Fibroblast of lung (primary cell): ENCODE data around the gene CBY2. TPM values are rescaled to one million over a fixed set of nuclear protein-coding genes. Genes with fewer than 3 reads are reported as not detected.

Experiments
- DNase-seq, 2 donors: peaks; one replicate each; pipeline versions ENCODE4 v3.0.0 to v3.0.0-alpha.2; 2010; ENCODE audit warnings: low read depth in 2 of 2
- H2AFZ ChIP-seq: 2 replicates; pipeline ENCODE4 v1.5.1; 2012; ENCODE audit warnings: low read length, control low read depth, inconsistent platforms
- H3K27ac ChIP-seq: 2 replicates; pipeline ENCODE4 v1.5.1; 2011; ENCODE audit warnings: low read length, control low read depth; ENCODE audit not compliant: insufficient read depth
- H3K27me3 ChIP-seq: 2 replicates; pipeline ENCODE4 v1.5.1; 2011; ENCODE audit warnings: mild to moderate bottlenecking, low read length; ENCODE audit not compliant: control insufficient read depth, insufficient read depth
- H3K36me3 ChIP-seq: 2 replicates; pipeline ENCODE4 v1.5.1; 2011; ENCODE audit warnings: low read length; ENCODE audit not compliant: control insufficient read depth, insufficient read depth
- H3K4me1 ChIP-seq: 2 replicates; pipeline ENCODE4 v1.5.1; 2011; ENCODE audit warnings: low read length; ENCODE audit not compliant: control insufficient read depth, insufficient read depth; ENCODE audit errors: extremely low read depth
- H3K4me2 ChIP-seq: 2 replicates; pipeline ENCODE4 v1.5.1; 2011; ENCODE audit warnings: low read length, control low read depth; ENCODE audit not compliant: insufficient read depth; ENCODE audit errors: extremely low read depth
- H3K4me3 ChIP-seq, 4 experiments: fragments of 200-600 bp in 1 of 4; sonication (generic) in 1 of 4; replicated peaks in 1 of 4; 2 replicates each; pipeline ENCODE4 v1.5.1; 2011 to 2016; ENCODE audit warnings: low read length in 4 of 4, low read depth in 3 of 4, mild to moderate bottlenecking in 3 of 4, control low read depth in 2 of 4, inconsistent platforms in 1 of 4, mixed read lengths in 1 of 4; ENCODE audit not compliant: insufficient read depth in 1 of 4; ENCODE audit errors: control extremely low read depth in 1 of 4
- H3K79me2 ChIP-seq: 2 replicates; pipeline ENCODE4 v1.5.1; 2012; ENCODE audit warnings: mild to moderate bottlenecking, low read length, inconsistent platforms; ENCODE audit not compliant: control insufficient read depth, insufficient read depth
- H3K9ac ChIP-seq: 2 replicates; pipeline ENCODE4 v1.5.1; 2011; ENCODE audit warnings: mild to moderate bottlenecking, low read length, control low read depth; ENCODE audit not compliant: insufficient read depth
- H3K9me3 ChIP-seq: 2 replicates; pipeline ENCODE4 v1.5.1; 2012; ENCODE audit warnings: low read depth, low read length; ENCODE audit not compliant: control insufficient read depth, insufficient read depth
- H4K20me1 ChIP-seq: 2 replicates; pipeline ENCODE4 v1.5.1; 2011; ENCODE audit warnings: low read length; ENCODE audit not compliant: control insufficient read depth, insufficient read depth; ENCODE audit errors: extremely low read depth
- CTCF ChIP-seq, 2 donors: IDR thresholded peaks in 1 of 2; conservative IDR thresholded peaks in 1 of 2; 1 replicate in 1 of 2; 2 replicates in 1 of 2; pipeline ENCODE4 v1.5.1; 2011 to 2012; ENCODE audit warnings: low read length in 2 of 2, control low read depth in 1 of 2, inconsistent platforms in 1 of 2, low read depth in 1 of 2, mild to moderate bottlenecking in 1 of 2
- EZH2 ChIP-seq: IDR thresholded peaks from 2 replicates; pipeline ENCODE4 v1.5.1; 2012; ENCODE audit warnings: low read length, control low read depth, mild to moderate bottlenecking; ENCODE audit errors: missing control alignments
- polyA plus RNA-seq, 2 donors: library from polyadenylated mRNA; depleted of rRNA in 1 of 2; stranded (reverse) in 1 of 2; unstranded in 1 of 2; fragments of >200 nt; gene quantifications; 2 replicates each; pipeline ENCODE4 v1.2.1, GENCODE V29; 2011 to 2012; ENCODE audit warnings: missing spikeins in 1 of 2
- total RNA-seq: library from RNA; depleted of rRNA; stranded (reverse); fragments of >200 nt; gene quantifications from 2 replicates; pipeline ENCODE4 v1.2.1, GENCODE V29; 2014

CBY2 gene
- total and polyA plus RNA-seq, 2 donors (not counting 1 experiment from before 2014, with no cell fraction given) = not detected

- H3K4me1 ChIP-seq = no peaks in the 10 kb centered on the region
- H3K9me3 ChIP-seq = no peaks in the 10 kb centered on the region
- no peaks in the 10 kb centered on the region for H4K20me1 ChIP-seq
- H3K9ac ChIP-seq = no peak overlapping the region
- no peak for DNase-seq
- no peaks in the 10 kb centered on the region for H3K79me2 ChIP-seq
- no peak overlapping the region for H3K4me3 ChIP-seq
- no peaks in the 10 kb centered on the region for H3K36me3 ChIP-seq
- TF ChIP-seq CTCF (conservative IDR thresholded peaks at IDR 0.05 in 1 of 2, IDR thresholded peaks at IDR 0.05 in 1 of 2; ENCODE audit: low read depth in 1 of 2, low read length in 2 of 2) = no peak
- TF ChIP-seq EZH2 = no peak
- H2AFZ ChIP-seq = no peak overlapping the region
- no peak overlapping the region for H3K27ac ChIP-seq
- peaks cover 6% of the 10 kb centered on the region for H3K27me3 ChIP-seq
- H3K4me2 ChIP-seq = no peak overlapping the region
Measured at GRCh38 chr13:45688577-45688976, 13.5 kb upstream of the CBY2 start.

- Histone ChIP-seq H3K27ac (no peak overlapping the region), H3K9ac (no peak overlapping the region), H4K20me1 (no peaks in the 10 kb centered on the region), H2AFZ (no peak overlapping the region), H3K4me1 (no peaks in the 10 kb centered on the region), H3K36me3 (no peaks in the 10 kb centered on the region), H3K4me2 (no peak overlapping the region), H3K9me3 (no peaks in the 10 kb centered on the region), H3K79me2 (no peaks in the 10 kb centered on the region), H3K4me3 (no peak overlapping the region), H3K27me3 (peaks cover 6% of the 10 kb centered on the region)
- DNase-seq = no peak
- no peak for TF ChIP-seq CTCF (conservative IDR thresholded peaks at IDR 0.05 in 1 of 2, IDR thresholded peaks at IDR 0.05 in 1 of 2; ENCODE audit: low read depth in 1 of 2, low read length in 2 of 2)
- no peak for TF ChIP-seq EZH2
Measured at GRCh38 chr13:45690636-45691035, 11.5 kb upstream of the CBY2 start.

- H3K36me3 ChIP-seq = no peaks in the 10 kb centered on the region
- no peak overlapping the region for H3K4me2 ChIP-seq
- H4K20me1 ChIP-seq = no peaks in the 10 kb centered on the region
- no peaks in the 10 kb centered on the region for H3K9me3 ChIP-seq
- no peak for TF ChIP-seq CTCF (conservative IDR thresholded peaks at IDR 0.05 in 1 of 2, IDR thresholded peaks at IDR 0.05 in 1 of 2; ENCODE audit: low read depth in 1 of 2, low read length in 2 of 2)
- no peak for TF ChIP-seq EZH2
- no peak for DNase-seq
- no peak overlapping the region for H3K4me3 ChIP-seq
- H3K9ac ChIP-seq = no peak overlapping the region
- no peaks in the 10 kb centered on the region for H3K79me2 ChIP-seq
- H2AFZ ChIP-seq = no peak overlapping the region
- H3K27ac ChIP-seq = no peak overlapping the region
- peaks cover 6% of the 10 kb centered on the region for H3K27me3 ChIP-seq
- H3K4me1 ChIP-seq = no peaks in the 10 kb centered on the region
Measured at GRCh38 chr13:45691251-45691650, 10.9 kb upstream of the CBY2 start.
